OCI-LY7 (cell line): ENCODE measurements around the gene CTPS2. TPM values are rescaled to one million over a fixed set of nuclear protein-coding genes. Genes with fewer than 3 reads are reported as not detected.

Experiments
- BruUV-seq: library from RNA; stranded (reverse); fragments of 400-500 nt; replicated peaks from 2 replicates; lab custom pipeline; 2021; lab: Mats Ljungman, UMichigan
- CTCF ChIA-PET: fragments of 300-600 bp; sonication (Branson Sonifier 250); formaldehyde crosslinking; loops from one replicate; lab custom pipeline; 2022; ENCODE audit warnings: antibody characterized with exemption; ENCODE audit not compliant: unreplicated experiment; lab: Charles Lee
- POLR2A ChIA-PET: fragments of 300-600 bp; sonication (Branson Sonifier 250); formaldehyde crosslinking; loops from one replicate; lab custom pipeline; 2022; ENCODE audit warnings: antibody characterized with exemption; lab: Charles Lee
- DNase-seq: peaks from one replicate; pipeline ENCODE4 v3.0.0-alpha.2; 2015; ENCODE audit warnings: low spot score
- H2AFZ ChIP-seq: fragments of 200-600 bp; sonication (generic), shearing (Covaris generic); 2 replicates; pipeline ENCODE4 v1.6.1; 2014; ENCODE audit warnings: mild to moderate bottlenecking, antibody characterized with exemption, low read length, moderate library complexity
- H3K27ac ChIP-seq: fragments of 200-600 bp; sonication (generic); 2 replicates; pipeline ENCODE4 v1.5.1; 2014; ENCODE audit warnings: mixed run types, low read depth, mild to moderate bottlenecking, moderate library complexity, low read length, inconsistent platforms; ENCODE audit not compliant: poor library complexity, severe bottlenecking
- H3K36me3 ChIP-seq: fragments of 200-600 bp; sonication (generic); 2 replicates; pipeline ENCODE4 v1.6.1; 2014; ENCODE audit warnings: mild to moderate bottlenecking, antibody characterized with exemption, low read length, moderate library complexity, mixed read lengths; ENCODE audit not compliant: insufficient read depth
- H3K4me1 ChIP-seq: fragments of 200-600 bp; sonication (generic); 2 replicates; pipeline ENCODE4 v1.5.1; 2014; ENCODE audit warnings: mild to moderate bottlenecking, low read length; ENCODE audit not compliant: insufficient read depth, poor library complexity, severe bottlenecking
- H3K4me2 ChIP-seq: fragments of 200-600 bp; sonication (generic); 2 replicates; pipeline ENCODE4 v1.6.1; 2014; ENCODE audit warnings: mild to moderate bottlenecking, low read length
- H3K4me3 ChIP-seq: fragments of 200-600 bp; sonication (generic); 2 replicates; pipeline ENCODE4 v1.5.1; 2014; ENCODE audit warnings: mild to moderate bottlenecking, low read depth, low read length; ENCODE audit not compliant: poor library complexity, severe bottlenecking
- H3K79me2 ChIP-seq: fragments of 200-600 bp; sonication (generic); 2 replicates; pipeline ENCODE4 v1.6.1; 2016; ENCODE audit warnings: low read depth, mild to moderate bottlenecking, low read length, moderate library complexity, mixed read lengths; ENCODE audit not compliant: insufficient read depth
- H3K9me2 ChIP-seq: fragments of 200-600 bp; sonication (generic); 2 replicates; pipeline ENCODE4 v1.6.1; 2016; ENCODE audit warnings: mild to moderate bottlenecking, low read length, mixed read lengths; ENCODE audit not compliant: insufficient read depth
- H3K9me3 ChIP-seq: fragments of 200-600 bp; sonication (generic); 2 replicates; pipeline ENCODE4 v1.6.1; 2014; ENCODE audit warnings: mild to moderate bottlenecking, mixed run types, low read length, mixed read lengths
- H4K20me1 ChIP-seq: fragments of 200-600 bp; sonication (generic); 2 replicates; pipeline ENCODE4 v1.6.1; 2014; ENCODE audit warnings: mild to moderate bottlenecking, antibody characterized with exemption, low read length, moderate library complexity, mixed read lengths; ENCODE audit not compliant: insufficient read depth
- EZH2phosphoT487 ChIP-seq: fragments of 200-600 bp; sonication (generic); IDR thresholded peaks from 2 replicates; pipeline ENCODE4 v1.6.1; 2018; ENCODE audit warnings: low read depth, borderline replicate concordance, mild to moderate bottlenecking, mixed run types, antibody characterized with exemption, low read length, moderate library complexity, mixed read lengths
- intact Hi-C: fragments of 100-400 bp; cut with micrococcal nuclease; formaldehyde crosslinking; loops from one replicate; pipeline ENCODE4 v1.10.0; 2022; ENCODE audit not compliant: unreplicated experiment
- total RNA-seq, 2 experiments: library from RNA; depleted of rRNA in 1 of 2; stranded (reverse); fragments of >200 nt in 1 of 2; shearing (Covaris generic) in 1 of 2; gene quantifications; 2 replicates each; pipeline ENCODE4 v1.2.3, GENCODE V29; 2014 to 2022
- TF ChIP-seq, protein P1 (sequence below): fragments of 200-600 bp; sonication (generic); conservative IDR thresholded peaks from 2 replicates; pipeline ENCODE4 v1.5.1; 2014; ENCODE audit warnings: mild to moderate bottlenecking, antibody characterized with exemption, low read length, moderate library complexity, mixed read lengths

CTPS2 gene
- total RNA-seq, 2 experiments from 2014 or later: 15.9 to 21.3 TPM

DNA sequence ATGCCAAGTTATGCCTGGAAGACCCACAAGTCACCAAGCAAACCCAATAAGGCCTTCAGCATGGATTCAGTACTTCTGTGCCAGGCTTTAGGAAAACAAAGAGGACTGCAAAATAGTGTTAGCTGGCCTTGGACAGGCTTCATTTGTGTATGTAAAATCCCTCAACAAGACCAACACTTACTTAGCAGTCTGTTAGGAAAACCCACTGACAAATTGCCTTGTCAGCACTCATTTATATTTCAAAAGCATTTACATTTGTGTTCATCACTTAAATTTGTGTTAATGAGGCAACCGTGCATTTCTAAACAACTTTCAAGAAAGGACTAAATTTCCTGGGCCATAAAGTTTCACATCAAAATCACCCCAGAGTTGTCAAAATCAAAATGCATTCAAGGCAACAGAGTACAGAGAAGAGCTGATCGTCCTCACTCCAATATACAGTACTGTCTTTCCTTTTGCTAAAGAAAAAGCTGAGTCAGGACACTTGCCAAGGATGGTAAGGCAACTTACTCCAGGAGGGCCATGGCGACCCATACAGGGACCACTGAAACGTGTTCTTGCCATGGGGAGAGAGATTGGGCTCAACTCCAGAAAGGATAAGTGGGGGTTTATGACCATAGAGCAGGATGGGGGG, 61.0 kb downstream of the CTPS2 start:
- TF ChIP-seq EZH2phosphoT487: no peak
- TF ChIP-seq, protein P1, sequence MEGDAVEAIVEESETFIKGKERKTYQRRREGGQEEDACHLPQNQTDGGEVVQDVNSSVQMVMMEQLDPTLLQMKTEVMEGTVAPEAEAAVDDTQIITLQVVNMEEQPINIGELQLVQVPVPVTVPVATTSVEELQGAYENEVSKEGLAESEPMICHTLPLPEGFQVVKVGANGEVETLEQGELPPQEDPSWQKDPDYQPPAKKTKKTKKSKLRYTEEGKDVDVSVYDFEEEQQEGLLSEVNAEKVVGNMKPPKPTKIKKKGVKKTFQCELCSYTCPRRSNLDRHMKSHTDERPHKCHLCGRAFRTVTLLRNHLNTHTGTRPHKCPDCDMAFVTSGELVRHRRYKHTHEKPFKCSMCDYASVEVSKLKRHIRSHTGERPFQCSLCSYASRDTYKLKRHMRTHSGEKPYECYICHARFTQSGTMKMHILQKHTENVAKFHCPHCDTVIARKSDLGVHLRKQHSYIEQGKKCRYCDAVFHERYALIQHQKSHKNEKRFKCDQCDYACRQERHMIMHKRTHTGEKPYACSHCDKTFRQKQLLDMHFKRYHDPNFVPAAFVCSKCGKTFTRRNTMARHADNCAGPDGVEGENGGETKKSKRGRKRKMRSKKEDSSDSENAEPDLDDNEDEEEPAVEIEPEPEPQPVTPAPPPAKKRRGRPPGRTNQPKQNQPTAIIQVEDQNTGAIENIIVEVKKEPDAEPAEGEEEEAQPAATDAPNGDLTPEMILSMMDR: no peak
- no peak overlapping the region for H3K4me2 ChIP-seq
- H3K27ac ChIP-seq: no peak overlapping the region
- no peaks in the 10 kb centered on the region for H3K4me1 ChIP-seq
- no TSS peak for BruUV-seq
- no peaks in the 10 kb centered on the region for H3K9me3 ChIP-seq
- H3K9me2 ChIP-seq: no peaks in the 10 kb centered on the region
- no peaks in the 10 kb centered on the region for H3K36me3 ChIP-seq
- H3K79me2 ChIP-seq: no peaks in the 10 kb centered on the region
- no peak overlapping the region for H3K4me3 ChIP-seq
- no peak overlapping the region for H2AFZ ChIP-seq
- DNase-seq: no peak
- ChIA-PET CTCF (interaction anchor here (0.6 kb wide), 1 partner anchor 182 kb away, joined by 3 read pairs; no protein-coding TSS in a partner anchor), POLR2A (no interaction called here)
- no peaks in the 10 kb centered on the region for H4K20me1 ChIP-seq
- intact Hi-C loops: no loop called here

DNA sequence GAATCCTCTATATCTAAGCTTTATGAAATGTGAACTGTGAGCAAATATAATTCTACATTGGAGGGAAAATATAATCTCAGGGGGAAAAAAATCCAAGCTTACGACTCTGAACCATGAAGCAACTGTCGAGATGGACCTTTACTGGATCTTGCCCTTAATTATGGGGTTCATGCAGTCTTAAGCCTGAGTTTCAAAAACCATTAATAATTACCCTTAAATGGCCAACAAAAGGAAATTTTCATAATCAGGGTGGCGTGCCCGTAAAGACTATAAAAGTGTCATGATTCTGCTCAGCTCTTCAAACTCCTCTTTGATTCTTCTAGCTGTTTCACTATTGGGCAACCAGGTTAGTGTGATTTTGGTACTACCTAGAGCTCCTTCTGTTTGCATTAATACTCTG, 62.6 kb downstream of the CTPS2 start, which contains the start of gene S100G:
Gene S100G, plus strand, starts transcription at position 301 of the 400 bp plus-strand sequence. CDS start 849 bp downstream, outside the sequence.
- CTCF ChIA-PET: no interaction called here
- DNase-seq: no peak
- no peak within 1 kb of the TSS for H2AFZ ChIP-seq
- no peak within 1 kb of the TSS for H3K4me3 ChIP-seq
- no peak within 1 kb of the TSS for H3K27ac ChIP-seq
- intact Hi-C loops: no loop called here
- no peaks in the 10 kb centered on the region for H3K79me2 ChIP-seq
- H3K36me3 ChIP-seq: no peaks in the 10 kb centered on the region
- H3K4me1 ChIP-seq: no peaks in the 10 kb centered on the region
- H3K9me3 ChIP-seq: no peaks in the 10 kb centered on the region
- no peaks in the 10 kb centered on the region for H4K20me1 ChIP-seq
- POLR2A ChIA-PET: no interaction called here
- TF ChIP-seq EZH2phosphoT487: no peak
- TF ChIP-seq, protein P1: no peak
- no peaks in the 10 kb centered on the region for H3K9me2 ChIP-seq
- H3K4me2 ChIP-seq: no peak within 1 kb of the TSS
- no TSS peak for BruUV-seq

DNA sequence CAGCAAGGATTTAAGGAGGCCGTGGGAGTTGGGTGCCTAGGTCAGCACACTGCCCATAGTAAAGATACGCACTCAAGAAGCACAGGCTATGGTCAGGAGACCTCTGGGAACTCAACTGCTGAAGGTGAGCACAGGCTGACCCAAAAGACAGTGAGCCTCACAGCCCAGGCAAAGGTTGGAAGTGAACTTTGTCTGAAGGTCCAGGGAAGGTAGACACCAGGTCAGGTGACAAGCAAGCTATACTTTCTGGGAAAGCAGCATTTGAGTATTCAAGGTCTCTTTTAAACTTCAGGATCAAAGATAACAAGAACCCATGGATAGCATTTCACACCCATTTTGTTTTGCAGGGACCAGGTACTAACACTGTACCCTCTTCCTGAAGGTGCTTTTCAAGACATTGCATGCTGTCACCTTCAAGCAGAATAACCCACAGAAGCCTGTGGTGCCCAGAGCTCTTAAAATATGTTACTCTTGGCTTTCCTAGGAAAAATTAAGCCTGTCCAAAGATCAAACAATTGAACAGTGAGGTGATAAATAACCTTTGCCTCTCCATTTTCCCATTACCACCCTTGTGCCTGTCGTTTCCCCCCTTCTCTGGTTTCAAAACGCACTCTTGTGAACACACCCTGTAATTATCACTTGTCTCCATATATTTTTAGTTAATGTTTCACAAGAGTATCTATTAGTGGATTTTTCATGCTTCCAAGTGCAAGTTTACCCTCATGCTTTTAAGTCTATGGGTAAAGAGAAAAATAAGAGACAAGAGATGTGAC, 65.9 kb downstream of the CTPS2 start:
- H3K79me2 ChIP-seq: no peaks in the 10 kb centered on the region
- H2AFZ ChIP-seq: no peak overlapping the region
- H3K4me3 ChIP-seq: no peak overlapping the region
- no peaks in the 10 kb centered on the region for H3K36me3 ChIP-seq
- ChIA-PET POLR2A (no interaction called here), CTCF (no interaction called here)
- no peaks in the 10 kb centered on the region for H3K4me1 ChIP-seq
- H3K9me2 ChIP-seq: no peaks in the 10 kb centered on the region
- no peaks in the 10 kb centered on the region for H4K20me1 ChIP-seq
- no peak overlapping the region for H3K4me2 ChIP-seq
- no TSS peak for BruUV-seq
- TF ChIP-seq, protein P1: no peak
- TF ChIP-seq EZH2phosphoT487: no peak
- no peaks in the 10 kb centered on the region for H3K9me3 ChIP-seq
- H3K27ac ChIP-seq: no peak overlapping the region
- DNase-seq: no peak
- intact Hi-C loops: no loop called here
